ENCODE measurements around the gene CLASRP. TPM values are rescaled to one million over a fixed set of nuclear protein-coding genes. Genes with fewer than 3 reads are reported as not detected.
"Not testable (repeated sequence)": the region's sequence is repeated elsewhere in the genome, so short reads cannot be mapped to it uniquely, and the experiment has no call there.

The CLASRP gene
- polyA plus RNA-seq, 6 donors from 2014 or later: 6.5 to 30.2 (median 9.7) TPM

GRCh38 chr19:45113628-45114027 lies 74.8 kb downstream of the CLASRP start:
- Mint-ChIP-seq H3K27ac (peak overlapping the region in 1 of 6 donors; percentile 78), H3K27me3 (no peaks in the 10 kb centered on the region), H3K4me3 (peak overlapping the region in 3 of 8 donors; percentile 15 to 80 (median 55)), H3K4me1 (peaks cover 39 to 89% (median 75%) of the 10 kb centered on the region in 3 donors), H3K36me3 (no peaks in the 10 kb centered on the region), H3K9me3 (no peaks in the 10 kb centered on the region)
- DNase-seq (no peak), ATAC-seq (ENCODE audit: low read depth in 2 of 2) (no peak)

- ATAC-seq (ENCODE audit: low read depth in 2 of 2): peak in 1 of 2 donors; percentile 30
- Mint-ChIP-seq H3K4me1 (peaks cover 43 to 89% (median 78%) of the 10 kb centered on the region in 3 donors), H3K36me3 (no peaks in the 10 kb centered on the region), H3K4me3 (peak overlapping the region in 2 of 8 donors; percentile 18 to 55), H3K27ac (peak overlapping the region in 2 of 6 donors; percentile 59 to 78), H3K9me3 (no peaks in the 10 kb centered on the region), H3K27me3 (no peaks in the 10 kb centered on the region)
- DNase-seq: no peak
Observed at GRCh38 chr19:45114116-45114515, 75.3 kb downstream of the CLASRP start.

DNA sequence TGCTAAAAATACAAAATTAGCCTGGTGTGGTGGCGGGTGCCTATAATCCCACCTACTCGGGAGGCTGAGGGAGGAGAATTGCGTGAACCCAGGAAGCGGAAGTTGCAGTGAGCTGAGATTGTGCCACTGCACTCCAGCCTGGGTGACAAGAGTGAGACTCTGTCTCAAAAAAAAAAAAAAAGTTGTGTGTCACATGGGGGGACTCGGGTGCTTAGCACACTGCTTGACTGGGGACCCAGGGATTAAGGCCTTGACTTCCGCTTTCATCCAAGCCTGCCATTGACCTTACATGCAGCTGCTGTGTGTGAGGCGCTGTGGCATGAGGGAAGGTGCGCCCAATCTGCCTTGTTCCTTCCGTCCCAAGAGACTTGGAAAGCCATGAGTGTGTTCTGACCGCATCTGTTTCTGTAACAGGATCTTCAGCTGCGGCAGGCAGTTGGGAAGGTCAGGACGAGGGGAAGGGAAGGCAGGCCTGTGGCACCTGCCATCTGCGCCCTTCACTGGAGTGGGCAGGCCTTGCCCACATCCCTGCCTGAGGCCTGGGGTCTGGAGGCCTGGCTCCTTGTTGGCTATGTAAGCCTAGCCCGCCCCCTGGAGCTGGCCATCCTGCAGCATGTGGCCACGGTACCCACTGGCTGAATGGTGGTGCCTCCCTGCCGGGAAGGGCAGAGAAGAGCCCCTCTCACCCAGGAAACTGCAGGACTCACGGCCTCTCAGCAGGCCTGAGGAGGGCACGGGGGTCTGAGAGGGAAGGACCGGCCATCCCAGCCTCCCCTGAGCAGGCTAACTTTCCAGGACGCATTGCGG lies 77.2 kb downstream of the CLASRP start:
- no peaks in the 10 kb centered on the region for H3K27me3 Mint-ChIP-seq
- H3K4me1 Mint-ChIP-seq: peaks cover 43 to 92% (median 88%) of the 10 kb centered on the region in 3 donors
- H3K4me3 Mint-ChIP-seq: peak overlapping the region in 3 of 8 donors; percentile 40 to 72 (median 50)
- peak overlapping the region in 3 of 6 donors; percentile 15 to 74 (median 66) for H3K27ac Mint-ChIP-seq
- ATAC-seq (ENCODE audit: low read depth in 2 of 2) (no peak), DNase-seq (no peak)
- H3K36me3 Mint-ChIP-seq: no peaks in the 10 kb centered on the region
- H3K9me3 Mint-ChIP-seq: no peaks in the 10 kb centered on the region

GRCh38 chr19:45117167-45117594 lies 78.3 kb downstream of the CLASRP start:
- DNase-seq (peak; percentile 24), ATAC-seq (ENCODE audit: low read depth in 2 of 2) (peak; percentile 45 to 66)
- H3K4me1 Mint-ChIP-seq: peaks cover 51 to 95% (median 92%) of the 10 kb centered on the region in 3 donors
- H3K9me3 Mint-ChIP-seq: no peaks in the 10 kb centered on the region
- H3K27me3 Mint-ChIP-seq: no peaks in the 10 kb centered on the region
- H3K27ac Mint-ChIP-seq: peak overlapping the region in 2 of 6 donors; percentile 88 to 93
- peak overlapping the region; percentile 11 to 87 (median 68) for H3K4me3 Mint-ChIP-seq
- H3K36me3 Mint-ChIP-seq: no peaks in the 10 kb centered on the region

- Mint-ChIP-seq H3K27ac (peak overlapping the region in 3 of 6 donors; percentile 81 to 88 (median 82)), H3K27me3 (no peaks in the 10 kb centered on the region), H3K4me3 (peak overlapping the region in 5 of 8 donors; percentile 32 to 87 (median 72)), H3K4me1 (peaks cover 52 to 95% (median 92%) of the 10 kb centered on the region in 3 donors), H3K9me3 (no peaks in the 10 kb centered on the region), H3K36me3 (no peaks in the 10 kb centered on the region)
- DNase-seq (no peak), ATAC-seq (ENCODE audit: low read depth in 2 of 2) (no peak)
Observed at GRCh38 chr19:45117671-45118070, 78.8 kb downstream of the CLASRP start.

DNA sequence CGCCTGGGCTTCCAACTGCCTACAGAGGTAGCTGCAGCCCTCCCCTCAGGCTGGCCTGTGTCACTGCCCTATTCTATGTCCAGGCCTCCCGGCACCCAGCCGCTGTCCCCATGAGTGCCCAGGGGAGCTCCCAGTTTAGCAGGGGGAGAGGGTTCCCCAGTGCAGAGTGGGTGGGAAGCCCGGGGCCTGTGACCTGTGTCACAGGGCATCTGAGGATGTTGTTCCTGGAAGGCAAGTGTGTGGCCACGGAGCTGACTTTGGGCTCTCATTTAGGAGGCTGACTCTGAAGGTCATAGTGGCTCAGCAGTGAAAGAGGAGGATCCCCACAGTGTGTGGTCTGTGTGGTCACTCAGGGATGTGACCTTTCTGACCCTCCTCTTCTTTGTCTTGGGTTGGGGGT lies 79.3 kb downstream of the CLASRP start:
- Mint-ChIP-seq H3K27me3 (no peaks in the 10 kb centered on the region), H3K4me1 (peaks cover 54 to 98% (median 87%) of the 10 kb centered on the region in 3 donors), H3K4me3 (peak overlapping the region; percentile 25 to 87 (median 68)), H3K36me3 (no peaks in the 10 kb centered on the region), H3K27ac (peak overlapping the region in 5 of 6 donors; percentile 7 to 92 (median 67)), H3K9me3 (no peaks in the 10 kb centered on the region)
- ATAC-seq (ENCODE audit: low read depth in 2 of 2): no peak
- DNase-seq: no peak

- H3K4me3 Mint-ChIP-seq: peak overlapping the region; percentile 25 to 87 (median 74)
- H3K27me3 Mint-ChIP-seq, H3K9me3 Mint-ChIP-seq, H3K36me3 Mint-ChIP-seq: not testable (repeated sequence)
- DNase-seq (peak; percentile 42), ATAC-seq (ENCODE audit: low read depth in 2 of 2) (peak; percentile 53 to 55)
- peak overlapping the region; percentile 72 to 94 (median 86) for H3K27ac Mint-ChIP-seq
- H3K4me1 Mint-ChIP-seq: peaks cover 54 to 93% (median 84%) of the 10 kb centered on the region in 3 donors
Observed at GRCh38 chr19:45118591-45119355, 79.9 kb downstream of the CLASRP start.

DNA sequence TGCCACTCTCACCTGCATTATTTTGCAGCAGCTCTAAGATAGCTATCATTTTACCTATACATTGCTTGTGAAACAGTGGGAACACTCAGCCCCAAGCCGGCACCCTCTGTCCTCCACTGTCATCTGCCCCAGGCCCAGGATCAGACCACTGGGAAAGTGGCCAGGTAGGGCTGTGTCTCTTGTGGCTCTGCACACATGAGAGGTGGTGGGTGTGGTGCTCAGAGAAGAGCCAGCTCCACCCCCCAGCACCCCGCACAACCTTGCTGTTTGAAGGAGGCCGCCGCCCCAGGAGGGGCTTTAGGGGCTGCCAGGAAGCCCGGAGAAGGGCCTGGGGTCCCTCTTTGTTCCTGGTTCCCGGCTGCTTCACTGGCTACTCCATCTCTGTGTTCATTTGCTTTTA lies 80.7 kb downstream of the CLASRP start:
- Mint-ChIP-seq H3K4me3 (peak overlapping the region in 5 of 8 donors; percentile 44 to 87 (median 58)), H3K27me3 (no peaks in the 10 kb centered on the region), H3K4me1 (peaks cover 53 to 93% (median 81%) of the 10 kb centered on the region in 3 donors), H3K27ac (peak overlapping the region in 1 of 6 donors; percentile 73), H3K9me3 (no peaks in the 10 kb centered on the region), H3K36me3 (no peaks in the 10 kb centered on the region)
- no peak for ATAC-seq (ENCODE audit: low read depth in 2 of 2)
- DNase-seq: no peak

Other genes starting within 250 kb of the CLASRP start
- not detected for gene BCAM, start 229.9 kb upstream of the CLASRP start, polyA plus RNA-seq (ENCODE audit: low read depth in 6 of 6)
- gene NECTIN2, start 192.7 kb upstream of the CLASRP start, polyA plus RNA-seq (ENCODE audit: low read depth in 6 of 6): not detected
- gene TOMM40, start 147.8 kb upstream of the CLASRP start, polyA plus RNA-seq (ENCODE audit: low read depth in 6 of 6): 10 to 100 TPM; 21.3 to 36.2 (median 25.8) TPM
- not detected for gene APOE, start 133.2 kb upstream of the CLASRP start, polyA plus RNA-seq (ENCODE audit: low read depth in 6 of 6)
- not detected for gene APOC1, start 124.4 kb upstream of the CLASRP start, polyA plus RNA-seq (ENCODE audit: low read depth in 6 of 6)
- gene APOC4, start 96.8 kb upstream of the CLASRP start, polyA plus RNA-seq (ENCODE audit: low read depth in 6 of 6): not detected
- gene APOC2, start 93.0 kb upstream of the CLASRP start, polyA plus RNA-seq (ENCODE audit: low read depth in 6 of 6): not detected
- 10 to 100 TPM; 17.5 to 27.2 (median 20.1) TPM for gene CLPTM1, start 83.7 kb upstream of the CLASRP start, polyA plus RNA-seq (ENCODE audit: low read depth in 6 of 6)
- 10 to 100 TPM; 29.8 to 72.6 (median 64.7) TPM for gene RELB, start 37.6 kb upstream of the CLASRP start, polyA plus RNA-seq (ENCODE audit: low read depth in 6 of 6)
- gene ZNF296, start 37.4 kb downstream of the CLASRP start, polyA plus RNA-seq (ENCODE audit: low read depth in 6 of 6): 10 to 100 TPM in 5 of 6 donors, 1 to 10 TPM in 1; 7.2 to 35.9 (median 13.7) TPM
- gene GEMIN7, start 40.2 kb downstream of the CLASRP start, polyA plus RNA-seq (ENCODE audit: low read depth in 6 of 6): 100 to 1,000 TPM in 4 of 6 donors, 10 to 100 TPM in 2; 86.8 to 138 (median 102) TPM
- 1 to 10 TPM in 1 of 6 donors, under 1 TPM in 4, not detected in 1; 0.20 to 1.4 (median 0.32) TPM for gene PPP1R37, start 54.1 kb downstream of the CLASRP start, polyA plus RNA-seq (ENCODE audit: low read depth in 6 of 6)
- gene NKPD1, start 121.9 kb downstream of the CLASRP start, polyA plus RNA-seq (ENCODE audit: low read depth in 6 of 6): not detected
- gene TRAPPC6A, start 139.2 kb downstream of the CLASRP start, polyA plus RNA-seq (ENCODE audit: low read depth in 6 of 6): 100 to 1,000 TPM; 114 to 248 (median 134) TPM
- 10 to 100 TPM in 5 of 6 donors, 1 to 10 TPM in 1; 9.1 to 24.5 (median 13.6) TPM for gene BLOC1S3, start 139.7 kb downstream of the CLASRP start, polyA plus RNA-seq (ENCODE audit: low read depth in 6 of 6)
- not detected for gene EXOC3L2, start 206.4 kb downstream of the CLASRP start, polyA plus RNA-seq (ENCODE audit: low read depth in 6 of 6)
- gene MARK4, start 212.2 kb downstream of the CLASRP start, polyA plus RNA-seq (ENCODE audit: low read depth in 6 of 6): 1 to 10 TPM in 1 of 6 donors, under 1 TPM in 4, not detected in 1; 0.35 to 2.7 (median 0.82) TPM

Data from naive B cell (primary cell).